ENCODE results near the gene PUS3.

Gene PUS3, protein sequence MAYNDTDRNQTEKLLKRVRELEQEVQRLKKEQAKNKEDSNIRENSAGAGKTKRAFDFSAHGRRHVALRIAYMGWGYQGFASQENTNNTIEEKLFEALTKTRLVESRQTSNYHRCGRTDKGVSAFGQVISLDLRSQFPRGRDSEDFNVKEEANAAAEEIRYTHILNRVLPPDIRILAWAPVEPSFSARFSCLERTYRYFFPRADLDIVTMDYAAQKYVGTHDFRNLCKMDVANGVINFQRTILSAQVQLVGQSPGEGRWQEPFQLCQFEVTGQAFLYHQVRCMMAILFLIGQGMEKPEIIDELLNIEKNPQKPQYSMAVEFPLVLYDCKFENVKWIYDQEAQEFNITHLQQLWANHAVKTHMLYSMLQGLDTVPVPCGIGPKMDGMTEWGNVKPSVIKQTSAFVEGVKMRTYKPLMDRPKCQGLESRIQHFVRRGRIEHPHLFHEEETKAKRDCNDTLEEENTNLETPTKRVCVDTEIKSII

GRCh38 chr11:125902927-125903710 lies at the start of gene PUS3:
Gene PUS3, minus strand, starts transcription at chr11:125903206. Its CDS starts 6,922 bp downstream, at chr11:125896284.
- Histone ChIP-seq H3K4me3 (ENCODE audit: low read length in 2 of 2) (peak within 1 kb of the TSS; percentile 93 to 100), H3K9me3 (ENCODE audit: control insufficient read depth in 2 of 2, low read length in 2 of 2) (no peaks in the 10 kb centered on the region), H3K27ac (ENCODE audit: low read depth in 2 of 2, low read length in 2 of 2) (peak within 1 kb of the TSS; percentile 63 to 75), H3K36me3 (ENCODE audit: control insufficient read depth in 2 of 2, insufficient read depth in 2 of 2, low read length in 2 of 2) (peaks cover 0 to 9% of the 10 kb centered on the region in 2 donors), H3K27me3 (ENCODE audit: control insufficient read depth in 2 of 2, insufficient read depth in 2 of 2, low read length in 2 of 2) (peaks cover 7 to 9% of the 10 kb centered on the region in 2 donors), H3K4me1 (ENCODE audit: control insufficient read depth in 2 of 2, insufficient read depth in 2 of 2, low read length in 2 of 2) (peaks cover 11% of the 10 kb centered on the region in 2 donors), H3K9ac (ENCODE audit: low read depth in 1 of 2, low read length in 2 of 2) (peak within 1 kb of the TSS; percentile 82 to 96)

GRCh38 chr11:125952559-125952958 lies 49.6 kb upstream of the PUS3 start:
- peaks cover 0 to 4% of the 10 kb centered on the region in 2 donors for H3K4me1 ChIP-seq (ENCODE audit: control insufficient read depth in 2 of 2, insufficient read depth in 2 of 2, low read length in 2 of 2)
- no peaks in the 10 kb centered on the region for H3K36me3 ChIP-seq (ENCODE audit: control insufficient read depth in 2 of 2, insufficient read depth in 2 of 2, low read length in 2 of 2)
- no peaks in the 10 kb centered on the region for H3K9me3 ChIP-seq (ENCODE audit: control insufficient read depth in 2 of 2, low read length in 2 of 2)
- H3K27ac ChIP-seq (ENCODE audit: low read depth in 2 of 2, low read length in 2 of 2): no peak overlapping the region
- H3K4me3 ChIP-seq (ENCODE audit: low read length in 2 of 2): no peak overlapping the region
- H3K9ac ChIP-seq (ENCODE audit: low read depth in 1 of 2, low read length in 2 of 2): peak overlapping the region in 1 of 2 donors; percentile 11
- H3K27me3 ChIP-seq (ENCODE audit: control insufficient read depth in 2 of 2, insufficient read depth in 2 of 2, low read length in 2 of 2): no peaks in the 10 kb centered on the region

DNA sequence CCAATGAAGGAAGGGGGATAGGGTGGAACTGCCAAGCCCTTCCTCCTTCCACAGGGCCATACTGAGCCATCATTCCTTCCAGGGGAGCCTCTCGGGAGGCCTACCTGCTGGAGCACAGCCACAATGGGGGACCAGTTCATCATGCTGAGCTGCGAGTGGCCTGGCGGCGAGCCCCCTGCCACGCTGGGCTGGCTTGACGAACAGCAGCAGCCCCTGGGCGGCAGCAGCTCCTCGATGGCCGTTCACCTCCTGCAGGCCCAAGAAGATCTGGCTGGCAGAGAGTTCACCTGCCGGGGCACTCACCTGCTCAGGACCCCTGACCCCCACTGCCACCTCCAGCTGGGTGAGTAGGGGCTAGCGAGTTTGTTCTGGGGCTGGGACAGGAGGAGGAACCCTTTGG lies 48.7 kb upstream of the PUS3 start:
- peaks cover 0 to 4% of the 10 kb centered on the region in 2 donors for H3K4me1 ChIP-seq (ENCODE audit: control insufficient read depth in 2 of 2, insufficient read depth in 2 of 2, low read length in 2 of 2)
- H3K9ac ChIP-seq (ENCODE audit: low read depth in 1 of 2, low read length in 2 of 2): no peak overlapping the region
- no peaks in the 10 kb centered on the region for H3K27me3 ChIP-seq (ENCODE audit: control insufficient read depth in 2 of 2, insufficient read depth in 2 of 2, low read length in 2 of 2)
- H3K4me3 ChIP-seq (ENCODE audit: low read length in 2 of 2): no peak overlapping the region
- H3K27ac ChIP-seq (ENCODE audit: low read depth in 2 of 2, low read length in 2 of 2): no peak overlapping the region
- H3K9me3 ChIP-seq (ENCODE audit: control insufficient read depth in 2 of 2, low read length in 2 of 2): no peaks in the 10 kb centered on the region
- H3K36me3 ChIP-seq (ENCODE audit: control insufficient read depth in 2 of 2, insufficient read depth in 2 of 2, low read length in 2 of 2): no peaks in the 10 kb centered on the region

GRCh38 chr11:125950696-125951651 lies 48.0 kb upstream of the PUS3 start:
- Histone ChIP-seq H3K9ac (ENCODE audit: low read depth in 1 of 2, low read length in 2 of 2) (no peak overlapping the region), H3K27ac (ENCODE audit: low read depth in 2 of 2, low read length in 2 of 2) (no peak overlapping the region), H3K4me3 (ENCODE audit: low read length in 2 of 2) (no peak overlapping the region), H3K36me3 (ENCODE audit: control insufficient read depth in 2 of 2, insufficient read depth in 2 of 2, low read length in 2 of 2) (no peaks in the 10 kb centered on the region), H3K9me3 (ENCODE audit: control insufficient read depth in 2 of 2, low read length in 2 of 2) (no peaks in the 10 kb centered on the region), H3K4me1 (ENCODE audit: control insufficient read depth in 2 of 2, insufficient read depth in 2 of 2, low read length in 2 of 2) (peaks cover 0 to 4% of the 10 kb centered on the region in 2 donors), H3K27me3 (ENCODE audit: control insufficient read depth in 2 of 2, insufficient read depth in 2 of 2, low read length in 2 of 2) (no peaks in the 10 kb centered on the region)

DNA sequence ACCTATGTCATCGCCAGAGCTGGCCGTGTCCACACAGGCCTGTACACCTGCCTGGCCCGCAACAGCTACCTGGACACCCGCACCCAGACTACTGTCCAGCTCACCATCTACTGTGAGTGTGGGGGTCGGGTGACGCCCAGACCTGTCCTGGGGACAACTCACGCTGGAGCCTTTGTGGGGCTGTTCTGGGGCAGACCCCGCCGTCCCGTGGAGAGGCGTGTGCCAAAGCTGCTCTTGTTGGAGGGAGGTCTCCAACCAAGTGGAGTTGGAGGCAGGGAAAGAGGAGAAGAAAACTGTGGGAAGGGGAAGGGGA lies 47.1 kb upstream of the PUS3 start:
- Histone ChIP-seq H3K36me3 (ENCODE audit: control insufficient read depth in 2 of 2, insufficient read depth in 2 of 2, low read length in 2 of 2) (no peaks in the 10 kb centered on the region), H3K4me3 (ENCODE audit: low read length in 2 of 2) (no peak overlapping the region), H3K9ac (ENCODE audit: low read depth in 1 of 2, low read length in 2 of 2) (no peak overlapping the region), H3K27me3 (ENCODE audit: control insufficient read depth in 2 of 2, insufficient read depth in 2 of 2, low read length in 2 of 2) (no peaks in the 10 kb centered on the region), H3K9me3 (ENCODE audit: control insufficient read depth in 2 of 2, low read length in 2 of 2) (no peaks in the 10 kb centered on the region), H3K4me1 (ENCODE audit: control insufficient read depth in 2 of 2, insufficient read depth in 2 of 2, low read length in 2 of 2) (peaks cover 0 to 4% of the 10 kb centered on the region in 2 donors), H3K27ac (ENCODE audit: low read depth in 2 of 2, low read length in 2 of 2) (no peak overlapping the region)

- Histone ChIP-seq H3K27ac (ENCODE audit: low read depth in 2 of 2, low read length in 2 of 2) (no peak overlapping the region), H3K4me3 (ENCODE audit: low read length in 2 of 2) (no peak overlapping the region), H3K9ac (ENCODE audit: low read depth in 1 of 2, low read length in 2 of 2) (no peak overlapping the region), H3K9me3 (ENCODE audit: control insufficient read depth in 2 of 2, low read length in 2 of 2) (no peaks in the 10 kb centered on the region), H3K27me3 (ENCODE audit: control insufficient read depth in 2 of 2, insufficient read depth in 2 of 2, low read length in 2 of 2) (no peaks in the 10 kb centered on the region), H3K4me1 (ENCODE audit: control insufficient read depth in 2 of 2, insufficient read depth in 2 of 2, low read length in 2 of 2) (peaks cover 0 to 4% of the 10 kb centered on the region in 2 donors), H3K36me3 (ENCODE audit: control insufficient read depth in 2 of 2, insufficient read depth in 2 of 2, low read length in 2 of 2) (no peaks in the 10 kb centered on the region)
These were observed 46.5 kb upstream of the PUS3 start for GRCh38 chr11:125949271-125950177.

- no peaks in the 10 kb centered on the region for H3K9me3 ChIP-seq (ENCODE audit: control insufficient read depth in 2 of 2, low read length in 2 of 2)
- no peak overlapping the region for H3K4me3 ChIP-seq (ENCODE audit: low read length in 2 of 2)
- H3K4me1 ChIP-seq (ENCODE audit: control insufficient read depth in 2 of 2, insufficient read depth in 2 of 2, low read length in 2 of 2): peaks cover 0 to 4% of the 10 kb centered on the region in 2 donors
These were observed 45.5 kb upstream of the PUS3 start for GRCh38 chr11:125948278-125949051.

DNA sequence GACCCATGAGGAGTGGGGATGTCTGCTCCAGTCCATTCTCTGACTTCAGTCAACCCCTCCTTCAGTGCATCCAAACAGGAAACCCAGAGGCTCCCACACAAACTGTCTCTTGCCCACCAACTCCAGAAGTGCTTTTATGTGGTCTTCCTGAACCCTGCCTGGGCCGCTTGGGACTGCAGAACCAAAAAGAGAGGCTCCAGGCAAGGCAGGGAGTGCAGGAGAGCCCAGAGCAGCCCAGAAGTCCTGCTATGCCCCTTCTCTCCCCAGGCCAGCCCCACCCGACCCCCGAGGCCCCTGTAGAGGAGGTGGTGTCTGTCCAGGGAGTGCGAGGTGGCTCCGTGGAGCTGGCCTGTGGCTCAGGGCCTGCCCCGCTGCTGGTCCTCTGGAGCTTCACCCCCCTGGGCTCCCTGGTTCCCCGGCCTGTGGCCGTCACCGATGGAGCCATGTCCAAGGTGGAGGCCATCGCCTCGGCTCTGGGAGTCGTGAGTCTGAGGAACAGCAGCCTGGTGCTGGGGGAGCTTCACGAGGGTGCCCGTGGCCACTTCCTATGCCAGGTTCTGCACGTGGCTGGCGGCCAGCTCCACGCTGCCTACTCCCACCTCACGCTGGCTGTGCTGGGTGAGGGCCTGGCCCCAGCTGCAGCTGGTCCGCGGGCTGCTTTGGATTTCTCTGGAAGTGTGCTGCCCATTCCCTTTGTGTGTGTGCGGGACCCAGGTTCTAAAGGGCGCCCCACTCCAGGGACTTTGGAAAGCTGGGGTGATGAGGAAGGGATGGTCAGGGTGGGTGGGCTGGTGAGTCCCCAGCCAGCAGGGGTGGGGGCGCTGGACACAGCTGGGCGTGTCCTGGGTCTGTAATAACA lies 44.6 kb upstream of the PUS3 start:
- Histone ChIP-seq H3K9me3 (ENCODE audit: control insufficient read depth in 2 of 2, low read length in 2 of 2) (no peaks in the 10 kb centered on the region), H3K27ac (ENCODE audit: low read depth in 2 of 2, low read length in 2 of 2) (no peak overlapping the region), H3K36me3 (ENCODE audit: control insufficient read depth in 2 of 2, insufficient read depth in 2 of 2, low read length in 2 of 2) (no peaks in the 10 kb centered on the region), H3K4me1 (ENCODE audit: control insufficient read depth in 2 of 2, insufficient read depth in 2 of 2, low read length in 2 of 2) (peaks cover 0 to under 1% of the 10 kb centered on the region in 2 donors), H3K9ac (ENCODE audit: low read depth in 1 of 2, low read length in 2 of 2) (no peak overlapping the region), H3K4me3 (ENCODE audit: low read length in 2 of 2) (no peak overlapping the region), H3K27me3 (ENCODE audit: control insufficient read depth in 2 of 2, insufficient read depth in 2 of 2, low read length in 2 of 2) (no peaks in the 10 kb centered on the region)

More at GRCh38 chr11:125948278-125949051, 45.5 kb upstream of the PUS3 start:
- Histone ChIP-seq H3K27me3 (ENCODE audit: control insufficient read depth in 2 of 2, insufficient read depth in 2 of 2, low read length in 2 of 2) (no peaks in the 10 kb centered on the region), H3K27ac (ENCODE audit: low read depth in 2 of 2, low read length in 2 of 2) (no peak overlapping the region), H3K36me3 (ENCODE audit: control insufficient read depth in 2 of 2, insufficient read depth in 2 of 2, low read length in 2 of 2) (no peaks in the 10 kb centered on the region), H3K9ac (ENCODE audit: low read depth in 1 of 2, low read length in 2 of 2) (no peak overlapping the region)
